ENCODE results near the gene ARHGAP9.

- TF ChIP-seq ETV6 (CRISPR knock-in tag; IDR thresholded peaks at IDR 0.05) (no peak), CREB1 (CRISPR knock-in tag; IDR thresholded peaks at IDR 0.05) (no peak), MAX (CRISPR knock-in tag; IDR thresholded peaks at IDR 0.05) (no peak), CTCF (IDR thresholded peaks at IDR 0.05) (no peak), NR3C1 (CRISPR knock-in tag; conservative IDR thresholded peaks at IDR 0.05; ENCODE audit: low read depth) (no peak), ELF4 (CRISPR knock-in tag; IDR thresholded peaks at IDR 0.05; ENCODE audit: low read depth) (no peak), ZNF512 (CRISPR knock-in tag; IDR thresholded peaks at IDR 0.05; ENCODE audit: borderline replicate concordance) (no peak), TCF7 (CRISPR knock-in tag; IDR thresholded peaks at IDR 0.05; ENCODE audit: low read depth) (no peak), STAT6 (CRISPR knock-in tag; conservative IDR thresholded peaks at IDR 0.05; ENCODE audit: low read depth) (no peak), USF2 (CRISPR knock-in tag; IDR thresholded peaks at IDR 0.05) (no peak), ZNF425 (CRISPR knock-in tag; conservative IDR thresholded peaks at IDR 0.05) (no peak)
These were observed 17.8 kb downstream of the ARHGAP9 start for GRCh38 chr12:57461917-57462250.
